Spleen (tissue), 7 donors: ENCODE results near the gene TAOK3.

Experiments used
- CTCF ChIP-seq, 11 experiments: fragments of 200-600 bp in 7 of 11; fragments of 450-650 bp in 4 of 11; sonication (generic) in 4 of 11; IDR thresholded peaks in 8 of 11; conservative IDR thresholded peaks in 3 of 11; 1 replicate in 7 of 11; 2 replicates in 4 of 11; pipeline versions ENCODE4 v1.4.0 to v1.8.0; 2016 to 2021; ENCODE audit warnings: antibody characterized with exemption in 11 of 11, inconsistent platforms in 4 of 11, mild to moderate bottlenecking in 1 of 11
- POLR2A ChIP-seq, 3 donors: fragments of 450-650 bp; IDR thresholded peaks; one replicate each; pipeline ENCODE4 v1.5.1; 2017; ENCODE audit warnings: antibody characterized with exemption in 3 of 3, mild to moderate bottlenecking in 1 of 3
- donor health status: DM: no; HTN: no; CAD: no; lungs with moderate emphysema.
- donor health status: DM: no; HTN: no; CAD: no.
- donor health status: DM: no; HTN: no; CAD: no.

- TF ChIP-seq CTCF (IDR thresholded peaks at IDR 0.05 in 8 of 11, conservative IDR thresholded peaks at IDR 0.05 in 3 of 11): no peak
- TF ChIP-seq POLR2A (IDR thresholded peaks at IDR 0.05): no peak
Measured at GRCh38 chr12:118150625-118151024, 222.1 kb downstream of the TAOK3 start.
